HL-60 (cell line): ENCODE measurements around the gene ARHGAP40.

Experiments
- DNase-seq, 2 experiments: peaks; one replicate each; pipeline ENCODE4 v3.0.0-alpha.2; 2010 to 2020; ENCODE audit warnings: low read depth in 1 of 2, low spot score in 1 of 2
- H3K27ac ChIP-seq: fragments of 250-450 bp; sonication (Bioruptor Pico); replicated peaks from 2 replicates; pipeline ENCODE4 v1.5.1; 2020; ENCODE audit warnings: mild to moderate bottlenecking, moderate library complexity
- H3K27me3 ChIP-seq: fragments of 250-450 bp; sonication (Bioruptor Pico); 2 replicates; pipeline ENCODE4 v1.5.1; 2021; ENCODE audit warnings: mild to moderate bottlenecking, moderate library complexity; ENCODE audit not compliant: insufficient read depth, poor library complexity, severe bottlenecking
- H3K4me3 ChIP-seq: replicated peaks from 2 replicates; pipeline ENCODE4 v1.5.1; 2011; ENCODE audit warnings: mild to moderate bottlenecking, control low read depth, low read length; ENCODE audit not compliant: insufficient read depth
- GABPA ChIP-seq: IDR thresholded peaks from 2 replicates; pipeline ENCODE4 v1.6.1; 2012; ENCODE audit warnings: low read depth
- POLR2AphosphoS5 ChIP-seq: IDR thresholded peaks from 2 replicates; pipeline ENCODE4 v1.6.1; 2012; ENCODE audit warnings: low read depth
- SPI1 ChIP-seq: IDR thresholded peaks from 2 replicates; pipeline ENCODE4 v1.6.1; 2012; ENCODE audit warnings: low read depth, mild to moderate bottlenecking, borderline replicate concordance
- TF ChIP-seq, protein P1 (sequence below): IDR thresholded peaks from 2 replicates; pipeline ENCODE4 v1.6.1; 2012; ENCODE audit warnings: low read depth; ENCODE audit not compliant: insufficient replicate concordance
- TF ChIP-seq, protein P2 (sequence below): IDR thresholded peaks from one replicate; pipeline ENCODE4 v1.5.1; 2011; ENCODE audit warnings: low read length, control low read depth, inconsistent platforms; ENCODE audit not compliant: insufficient read depth

Gene ARHGAP40

DNA sequence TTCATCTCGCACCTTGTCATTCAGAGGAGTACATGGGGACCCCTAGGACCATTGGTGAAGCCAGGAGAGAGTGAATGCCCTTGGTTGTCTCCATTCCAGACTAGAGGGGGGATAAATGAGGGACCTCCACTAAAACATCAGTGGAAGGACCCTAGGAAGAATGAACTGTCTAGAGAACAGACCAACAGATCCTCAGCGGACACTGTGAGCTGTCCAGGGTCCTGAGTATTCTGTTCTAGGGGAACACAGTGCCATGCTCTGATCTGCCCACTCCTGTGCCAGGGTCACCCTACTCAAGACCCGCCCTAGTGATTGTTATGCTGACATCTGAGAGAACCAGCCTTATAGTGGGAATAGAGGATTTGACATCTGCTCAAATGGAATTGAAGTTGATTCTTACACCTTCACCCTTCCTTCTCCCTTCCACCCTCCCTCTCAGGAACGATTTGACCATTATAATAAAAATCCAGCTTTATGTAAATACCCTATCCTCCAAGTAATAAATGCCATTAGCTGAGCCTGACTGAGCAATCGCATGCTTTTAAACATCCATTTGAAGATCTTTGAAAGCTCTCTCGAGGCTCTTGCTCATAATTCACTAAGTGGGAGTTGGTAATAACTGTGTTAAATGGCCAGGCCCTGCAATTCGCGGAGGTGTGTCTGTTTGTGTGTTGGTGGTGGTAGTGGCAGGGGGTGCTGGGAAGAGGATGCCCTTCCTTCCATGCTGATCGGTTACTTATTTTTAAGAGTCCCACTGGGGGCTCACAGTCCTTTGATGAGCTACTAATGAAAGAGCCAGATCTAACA lies 79.1 kb downstream of the ARHGAP40 start:
- Histone ChIP-seq H3K27me3 (no peaks in the 10 kb centered on the region), H3K4me3 (no peak overlapping the region), H3K27ac (no peak overlapping the region)
- TF ChIP-seq, protein P1, sequence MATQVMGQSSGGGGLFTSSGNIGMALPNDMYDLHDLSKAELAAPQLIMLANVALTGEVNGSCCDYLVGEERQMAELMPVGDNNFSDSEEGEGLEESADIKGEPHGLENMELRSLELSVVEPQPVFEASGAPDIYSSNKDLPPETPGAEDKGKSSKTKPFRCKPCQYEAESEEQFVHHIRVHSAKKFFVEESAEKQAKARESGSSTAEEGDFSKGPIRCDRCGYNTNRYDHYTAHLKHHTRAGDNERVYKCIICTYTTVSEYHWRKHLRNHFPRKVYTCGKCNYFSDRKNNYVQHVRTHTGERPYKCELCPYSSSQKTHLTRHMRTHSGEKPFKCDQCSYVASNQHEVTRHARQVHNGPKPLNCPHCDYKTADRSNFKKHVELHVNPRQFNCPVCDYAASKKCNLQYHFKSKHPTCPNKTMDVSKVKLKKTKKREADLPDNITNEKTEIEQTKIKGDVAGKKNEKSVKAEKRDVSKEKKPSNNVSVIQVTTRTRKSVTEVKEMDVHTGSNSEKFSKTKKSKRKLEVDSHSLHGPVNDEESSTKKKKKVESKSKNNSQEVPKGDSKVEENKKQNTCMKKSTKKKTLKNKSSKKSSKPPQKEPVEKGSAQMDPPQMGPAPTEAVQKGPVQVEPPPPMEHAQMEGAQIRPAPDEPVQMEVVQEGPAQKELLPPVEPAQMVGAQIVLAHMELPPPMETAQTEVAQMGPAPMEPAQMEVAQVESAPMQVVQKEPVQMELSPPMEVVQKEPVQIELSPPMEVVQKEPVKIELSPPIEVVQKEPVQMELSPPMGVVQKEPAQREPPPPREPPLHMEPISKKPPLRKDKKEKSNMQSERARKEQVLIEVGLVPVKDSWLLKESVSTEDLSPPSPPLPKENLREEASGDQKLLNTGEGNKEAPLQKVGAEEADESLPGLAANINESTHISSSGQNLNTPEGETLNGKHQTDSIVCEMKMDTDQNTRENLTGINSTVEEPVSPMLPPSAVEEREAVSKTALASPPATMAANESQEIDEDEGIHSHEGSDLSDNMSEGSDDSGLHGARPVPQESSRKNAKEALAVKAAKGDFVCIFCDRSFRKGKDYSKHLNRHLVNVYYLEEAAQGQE, result peak; percentile 97
- no peak for TF ChIP-seq POLR2AphosphoS5
- DNase-seq, result peak; percentile 6 to 12

DNA sequence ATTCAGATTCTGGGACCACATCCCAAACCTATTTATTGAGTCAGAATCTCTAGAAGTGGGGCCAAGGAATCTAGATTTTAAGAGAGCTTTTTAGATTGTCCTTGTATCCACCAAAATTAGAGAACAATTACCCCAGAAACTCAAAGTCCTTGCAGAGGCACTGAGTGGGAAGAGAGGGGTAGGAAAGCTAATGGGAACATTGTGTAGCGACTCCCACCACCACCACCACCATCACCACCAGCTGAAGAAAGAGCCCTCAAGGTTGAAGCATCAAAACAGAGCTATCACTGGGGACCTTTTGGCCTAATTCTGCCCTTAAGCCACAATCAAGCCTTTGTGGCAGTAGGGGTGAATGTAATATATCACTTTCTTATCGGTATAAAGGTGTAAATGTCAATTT lies 83.7 kb downstream of the ARHGAP40 start:
- TF ChIP-seq, protein P2, sequence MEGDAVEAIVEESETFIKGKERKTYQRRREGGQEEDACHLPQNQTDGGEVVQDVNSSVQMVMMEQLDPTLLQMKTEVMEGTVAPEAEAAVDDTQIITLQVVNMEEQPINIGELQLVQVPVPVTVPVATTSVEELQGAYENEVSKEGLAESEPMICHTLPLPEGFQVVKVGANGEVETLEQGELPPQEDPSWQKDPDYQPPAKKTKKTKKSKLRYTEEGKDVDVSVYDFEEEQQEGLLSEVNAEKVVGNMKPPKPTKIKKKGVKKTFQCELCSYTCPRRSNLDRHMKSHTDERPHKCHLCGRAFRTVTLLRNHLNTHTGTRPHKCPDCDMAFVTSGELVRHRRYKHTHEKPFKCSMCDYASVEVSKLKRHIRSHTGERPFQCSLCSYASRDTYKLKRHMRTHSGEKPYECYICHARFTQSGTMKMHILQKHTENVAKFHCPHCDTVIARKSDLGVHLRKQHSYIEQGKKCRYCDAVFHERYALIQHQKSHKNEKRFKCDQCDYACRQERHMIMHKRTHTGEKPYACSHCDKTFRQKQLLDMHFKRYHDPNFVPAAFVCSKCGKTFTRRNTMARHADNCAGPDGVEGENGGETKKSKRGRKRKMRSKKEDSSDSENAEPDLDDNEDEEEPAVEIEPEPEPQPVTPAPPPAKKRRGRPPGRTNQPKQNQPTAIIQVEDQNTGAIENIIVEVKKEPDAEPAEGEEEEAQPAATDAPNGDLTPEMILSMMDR, result no peak
- TF ChIP-seq SPI1 (no peak), POLR2AphosphoS5 (no peak), GABPA (no peak)
- TF ChIP-seq, protein P1, result no peak
- no peaks in the 10 kb centered on the region for H3K27me3 ChIP-seq
- no peak for DNase-seq
- H3K4me3 ChIP-seq, result no peak overlapping the region
- H3K27ac ChIP-seq, result no peak overlapping the region

DNA sequence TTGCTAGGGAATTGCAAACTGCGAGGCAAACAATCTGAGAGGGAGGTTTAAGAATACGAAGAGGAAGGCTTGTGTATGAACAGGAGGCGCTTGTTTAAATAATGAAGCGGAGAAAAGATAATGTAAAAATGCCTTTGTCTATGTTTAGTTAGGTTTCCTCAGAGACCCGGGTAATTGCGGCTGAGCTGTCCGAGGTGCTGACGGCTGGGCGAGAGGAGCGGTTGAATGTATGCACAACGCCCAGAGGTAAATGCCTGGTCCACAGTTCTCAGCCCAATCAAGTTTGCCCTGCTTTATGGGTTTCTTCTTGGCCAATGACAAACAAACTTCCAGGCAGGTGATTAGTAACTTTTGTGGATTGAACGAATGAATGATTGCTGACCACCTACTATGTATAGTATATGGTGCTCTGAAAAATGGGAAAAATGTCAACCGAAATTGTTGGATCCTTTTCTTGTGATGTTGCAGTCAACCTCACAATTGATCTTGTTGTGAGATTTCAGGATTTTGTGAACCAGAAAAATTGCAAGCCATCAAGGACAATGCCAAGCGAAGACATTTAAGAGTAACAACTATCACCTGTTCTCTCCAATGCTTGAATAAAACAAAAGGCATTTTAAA lies 84.4 kb downstream of the ARHGAP40 start:
- Histone ChIP-seq H3K4me3 (no peak overlapping the region), H3K27me3 (no peaks in the 10 kb centered on the region), H3K27ac (no peak overlapping the region)
- peak in 1 of 2 experiments; percentile 33 for DNase-seq
- TF ChIP-seq, protein P2, result no peak
- TF ChIP-seq, protein P1, result peak; percentile 99
